Measurements from ENCODE around the gene TRIM7.

The TRIM7 gene

DNA sequence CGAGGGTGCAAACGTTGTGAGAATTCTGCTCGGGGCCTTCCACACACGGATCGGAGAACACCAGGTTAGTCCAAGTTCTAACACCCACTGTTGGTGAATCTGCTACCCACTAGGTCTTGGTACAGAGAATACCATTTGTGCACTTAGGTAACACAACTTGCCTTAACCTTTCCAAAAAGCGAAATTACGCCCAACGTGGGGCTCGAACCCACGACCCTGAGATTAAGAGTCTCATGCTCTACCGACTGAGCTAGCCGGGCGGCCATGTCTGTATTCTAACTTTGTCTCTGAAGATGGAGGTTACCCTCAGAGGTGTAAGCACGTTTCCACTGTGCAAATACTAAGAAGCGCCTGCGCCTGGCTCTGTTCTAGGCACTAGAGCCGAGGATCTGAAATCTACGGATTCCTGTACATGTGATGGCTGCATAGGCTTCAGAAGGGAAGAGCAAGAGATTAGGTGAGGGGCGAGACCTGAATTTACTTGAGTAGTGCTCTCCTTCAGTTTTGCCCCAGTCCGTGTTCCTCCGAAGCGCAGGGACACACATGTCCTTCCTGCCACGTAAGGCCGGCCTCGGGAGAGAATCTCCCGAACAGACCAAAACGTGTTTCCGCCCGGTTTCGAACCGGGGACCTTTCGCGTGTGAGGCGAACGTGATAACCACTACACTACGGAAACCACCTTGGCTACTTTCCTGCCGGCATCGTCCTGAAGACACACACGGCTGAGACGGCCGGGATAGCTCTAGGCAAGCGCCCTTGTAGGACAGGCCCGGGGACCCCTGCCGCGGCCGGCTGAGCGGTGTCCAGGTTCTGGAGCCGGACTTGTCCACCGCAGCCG, 17.0 kb upstream of the TRIM7 start:
- Mint-ChIP-seq H3K4me1 (peaks cover 28% of the 10 kb centered on the region), H3K27me3 (ENCODE audit: low read depth) (peaks cover 18% of the 10 kb centered on the region), H3K9me3 (no peaks in the 10 kb centered on the region), H3K4me3 (peak overlapping the region; percentile 88 to 98 (median 89)), H3K27ac (peak overlapping the region; percentile 84 to 98 (median 96)), H3K36me3 (ENCODE audit: low read depth) (no peaks in the 10 kb centered on the region)
- TF ChIP-seq, protein P1, sequence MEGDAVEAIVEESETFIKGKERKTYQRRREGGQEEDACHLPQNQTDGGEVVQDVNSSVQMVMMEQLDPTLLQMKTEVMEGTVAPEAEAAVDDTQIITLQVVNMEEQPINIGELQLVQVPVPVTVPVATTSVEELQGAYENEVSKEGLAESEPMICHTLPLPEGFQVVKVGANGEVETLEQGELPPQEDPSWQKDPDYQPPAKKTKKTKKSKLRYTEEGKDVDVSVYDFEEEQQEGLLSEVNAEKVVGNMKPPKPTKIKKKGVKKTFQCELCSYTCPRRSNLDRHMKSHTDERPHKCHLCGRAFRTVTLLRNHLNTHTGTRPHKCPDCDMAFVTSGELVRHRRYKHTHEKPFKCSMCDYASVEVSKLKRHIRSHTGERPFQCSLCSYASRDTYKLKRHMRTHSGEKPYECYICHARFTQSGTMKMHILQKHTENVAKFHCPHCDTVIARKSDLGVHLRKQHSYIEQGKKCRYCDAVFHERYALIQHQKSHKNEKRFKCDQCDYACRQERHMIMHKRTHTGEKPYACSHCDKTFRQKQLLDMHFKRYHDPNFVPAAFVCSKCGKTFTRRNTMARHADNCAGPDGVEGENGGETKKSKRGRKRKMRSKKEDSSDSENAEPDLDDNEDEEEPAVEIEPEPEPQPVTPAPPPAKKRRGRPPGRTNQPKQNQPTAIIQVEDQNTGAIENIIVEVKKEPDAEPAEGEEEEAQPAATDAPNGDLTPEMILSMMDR (IDR thresholded peaks at IDR 0.05; ENCODE audit: unreplicated experiment in 3 of 3): no peak

DNA sequence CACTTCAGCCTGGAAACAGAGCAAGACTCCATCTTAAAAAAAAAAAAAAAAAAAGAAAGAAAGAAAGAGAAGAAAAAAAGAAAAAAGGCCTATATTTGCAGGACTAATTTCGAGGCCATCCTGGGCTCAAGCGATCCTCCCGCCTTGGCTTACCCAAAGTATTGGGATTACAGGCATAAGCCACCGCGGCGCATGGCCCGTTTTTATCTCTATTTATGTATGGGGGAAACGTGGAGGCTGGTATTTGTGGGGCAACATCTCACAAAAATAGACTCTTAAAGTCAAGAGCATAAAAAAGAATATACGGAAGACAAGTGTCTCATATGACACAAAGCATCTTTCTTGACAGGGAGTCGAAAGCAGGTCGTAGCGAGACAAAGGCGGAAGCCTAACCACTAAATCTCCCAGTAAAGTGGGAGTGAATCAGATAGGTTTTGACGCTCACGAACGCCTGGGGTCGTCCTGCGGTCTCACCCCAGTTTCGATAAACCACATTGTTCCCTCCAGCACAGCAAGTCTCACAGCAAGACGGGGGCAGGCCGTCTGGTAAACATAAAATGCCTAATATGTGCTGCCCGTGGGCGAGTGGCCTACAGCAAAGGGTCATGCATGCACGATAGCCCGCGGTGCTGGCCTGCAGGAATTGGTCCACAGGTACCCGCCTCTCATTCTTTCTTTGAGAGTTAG, 16.3 kb upstream of the TRIM7 start:
- H3K4me3 Mint-ChIP-seq: peak overlapping the region; percentile 88 to 98 (median 89)
- no peaks in the 10 kb centered on the region for H3K9me3 Mint-ChIP-seq
- peaks cover 31% of the 10 kb centered on the region for H3K4me1 Mint-ChIP-seq
- peaks cover 24% of the 10 kb centered on the region for H3K27me3 Mint-ChIP-seq (ENCODE audit: low read depth)
- TF ChIP-seq, protein P1 (IDR thresholded peaks at IDR 0.05; ENCODE audit: unreplicated experiment in 3 of 3): no peak
- no peaks in the 10 kb centered on the region for H3K36me3 Mint-ChIP-seq (ENCODE audit: low read depth)
- peak overlapping the region; percentile 36 to 98 (median 96) for H3K27ac Mint-ChIP-seq

DNA sequence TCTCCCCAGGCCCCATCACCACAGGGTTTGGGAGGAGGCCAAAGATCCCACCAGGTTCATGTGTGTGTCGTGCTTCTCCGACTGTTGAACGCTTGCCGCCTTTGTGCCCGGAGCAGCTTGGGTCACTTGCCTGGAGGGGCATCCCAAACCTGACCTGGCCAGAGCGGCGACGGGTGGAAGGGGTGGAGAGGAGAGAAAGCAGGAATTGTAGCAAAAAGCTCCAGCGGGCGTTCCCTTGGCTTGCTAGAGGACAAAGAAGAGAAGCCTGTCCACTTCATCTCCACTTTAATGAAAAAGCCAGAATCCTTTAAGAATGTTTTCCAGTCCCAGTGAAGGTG, 15.2 kb upstream of the TRIM7 start:
- Mint-ChIP-seq H3K9me3 (no peaks in the 10 kb centered on the region), H3K4me3 (peak overlapping the region; percentile 70 to 76 (median 72)), H3K27me3 (ENCODE audit: low read depth) (peaks cover 27% of the 10 kb centered on the region), H3K27ac (no peak overlapping the region), H3K36me3 (ENCODE audit: low read depth) (no peaks in the 10 kb centered on the region), H3K4me1 (peaks cover 28% of the 10 kb centered on the region)
- TF ChIP-seq, protein P1 (IDR thresholded peaks at IDR 0.05; ENCODE audit: unreplicated experiment in 3 of 3): no peak

DNA sequence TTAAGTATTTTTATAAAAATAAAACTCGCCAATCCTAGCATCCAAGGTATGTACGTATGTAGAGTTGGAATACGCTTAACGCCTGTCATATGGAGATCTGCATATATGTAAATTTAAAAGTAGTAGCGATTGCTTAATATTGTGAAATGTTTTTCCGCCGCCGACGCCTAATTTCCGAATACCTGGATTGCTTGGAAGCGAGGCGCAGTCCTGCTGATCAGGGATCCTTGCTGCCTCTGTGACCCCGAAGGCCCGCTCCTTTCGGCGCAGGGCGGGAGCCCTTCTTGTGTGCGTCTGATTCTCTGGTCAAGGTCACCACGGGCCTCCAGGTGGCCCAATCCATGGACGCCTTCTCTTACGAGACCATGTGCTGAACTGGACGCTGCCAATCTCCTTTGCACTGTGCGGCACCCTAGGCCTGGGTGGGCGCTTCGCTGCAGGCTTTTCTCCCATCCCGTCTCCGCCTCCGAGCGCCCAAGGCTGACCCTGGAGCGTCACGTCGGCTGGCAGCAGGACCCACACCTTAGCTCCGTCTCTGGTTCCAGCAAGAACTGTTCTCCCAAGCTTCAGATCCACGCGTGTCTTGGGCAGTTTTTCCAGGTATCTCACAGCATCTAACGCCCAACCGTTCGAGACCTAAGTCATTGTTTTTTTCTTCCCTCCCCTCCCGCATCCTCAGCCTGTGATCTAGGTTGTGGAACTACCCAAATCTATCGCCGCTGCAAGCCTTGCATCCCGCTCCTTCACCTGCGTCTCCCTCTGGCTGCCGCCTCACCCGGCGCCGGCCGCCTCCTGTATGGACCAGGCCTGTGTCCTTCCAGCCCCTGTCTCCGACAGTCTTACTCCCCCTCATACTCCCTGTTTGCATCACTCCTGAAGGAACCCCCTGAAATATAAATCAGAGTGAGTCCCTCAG, 14.5 kb upstream of the TRIM7 start:
- Mint-ChIP-seq H3K4me1 (peaks cover 24% of the 10 kb centered on the region), H3K9me3 (no peaks in the 10 kb centered on the region), H3K27me3 (ENCODE audit: low read depth) (peaks cover 31% of the 10 kb centered on the region), H3K36me3 (ENCODE audit: low read depth) (no peaks in the 10 kb centered on the region), H3K4me3 (peak overlapping the region; percentile 70 to 76 (median 72)), H3K27ac (no peak overlapping the region)
- TF ChIP-seq, protein P1 (IDR thresholded peaks at IDR 0.05; ENCODE audit: unreplicated experiment in 3 of 3): no peak

DNA sequence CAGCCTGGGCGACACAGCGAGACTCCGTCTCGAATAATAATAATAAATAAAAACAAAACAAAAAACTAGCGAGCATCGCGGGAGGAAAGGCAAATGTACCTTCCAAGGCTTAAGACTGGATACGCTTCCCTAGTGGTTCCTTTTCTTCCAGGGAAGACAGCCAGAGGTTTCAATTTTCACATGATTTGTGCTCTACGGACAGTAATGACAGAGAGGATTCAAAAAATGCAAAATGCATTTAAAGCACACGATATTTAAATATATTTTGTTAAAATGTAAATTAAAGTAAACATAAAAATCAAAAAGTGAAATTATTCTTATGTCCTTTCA, 13.8 kb upstream of the TRIM7 start:
- Mint-ChIP-seq H3K27me3 (ENCODE audit: low read depth) (peaks cover 36% of the 10 kb centered on the region), H3K4me3 (peak overlapping the region; percentile 85 to 94 (median 93)), H3K9me3 (no peaks in the 10 kb centered on the region), H3K36me3 (ENCODE audit: low read depth) (no peaks in the 10 kb centered on the region), H3K4me1 (peaks cover 18% of the 10 kb centered on the region), H3K27ac (no peak overlapping the region)
- TF ChIP-seq, protein P1 (IDR thresholded peaks at IDR 0.05; ENCODE audit: unreplicated experiment in 3 of 3): no peak

Data from nephron (organoid).